NT2/D1 (cell line): Measurements from ENCODE around the gene PLCG2.

Experiments
- SUZ12 ChIP-seq: IDR thresholded peaks from 2 replicates; pipeline ENCODE4 v1.6.1; 2011; ENCODE audit not compliant: insufficient read length, insufficient read depth; ENCODE audit errors: extremely low read depth
- ZNF274 ChIP-seq: IDR thresholded peaks from 2 replicates; pipeline ENCODE4 v1.6.1; 2011; ENCODE audit warnings: mild to moderate bottlenecking, low read depth, low read length

DNA sequence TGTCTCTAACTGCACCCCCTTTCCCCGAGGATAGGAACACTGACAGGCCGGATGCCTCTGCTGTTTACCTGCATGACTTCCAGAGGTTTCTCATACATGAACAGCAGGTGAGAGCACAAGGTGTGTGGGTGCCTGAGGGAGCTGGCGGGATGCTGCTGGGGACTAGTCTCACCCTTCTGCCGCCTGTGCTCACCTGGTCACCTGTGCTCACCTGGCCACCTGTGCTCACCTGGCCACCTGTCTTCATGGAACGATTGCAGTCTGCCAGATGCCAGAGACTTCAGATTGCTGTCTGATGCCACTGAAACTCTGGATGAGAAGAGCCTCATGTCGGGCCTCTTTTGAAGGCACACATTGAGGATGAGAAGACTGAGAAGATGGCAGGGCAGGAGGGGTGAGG lies 104.1 kb downstream of the PLCG2 start:
- TF ChIP-seq SUZ12 (no peak), ZNF274 (no peak)
